OCI-LY7 (cell line): Measurements from ENCODE around the gene ULK4.

Experiments
- EZH2phosphoT487 ChIP-seq: fragments of 200-600 bp; sonication (generic); IDR thresholded peaks from 2 replicates; pipeline ENCODE4 v1.6.1; 2018; ENCODE audit warnings: low read depth, borderline replicate concordance, mild to moderate bottlenecking, mixed run types, antibody characterized with exemption, low read length, moderate library complexity, mixed read lengths
- TF ChIP-seq, protein P1 (sequence below): fragments of 200-600 bp; sonication (generic); conservative IDR thresholded peaks from 2 replicates; pipeline ENCODE4 v1.5.1; 2014; ENCODE audit warnings: mild to moderate bottlenecking, antibody characterized with exemption, low read length, moderate library complexity, mixed read lengths

- TF ChIP-seq, protein P1, sequence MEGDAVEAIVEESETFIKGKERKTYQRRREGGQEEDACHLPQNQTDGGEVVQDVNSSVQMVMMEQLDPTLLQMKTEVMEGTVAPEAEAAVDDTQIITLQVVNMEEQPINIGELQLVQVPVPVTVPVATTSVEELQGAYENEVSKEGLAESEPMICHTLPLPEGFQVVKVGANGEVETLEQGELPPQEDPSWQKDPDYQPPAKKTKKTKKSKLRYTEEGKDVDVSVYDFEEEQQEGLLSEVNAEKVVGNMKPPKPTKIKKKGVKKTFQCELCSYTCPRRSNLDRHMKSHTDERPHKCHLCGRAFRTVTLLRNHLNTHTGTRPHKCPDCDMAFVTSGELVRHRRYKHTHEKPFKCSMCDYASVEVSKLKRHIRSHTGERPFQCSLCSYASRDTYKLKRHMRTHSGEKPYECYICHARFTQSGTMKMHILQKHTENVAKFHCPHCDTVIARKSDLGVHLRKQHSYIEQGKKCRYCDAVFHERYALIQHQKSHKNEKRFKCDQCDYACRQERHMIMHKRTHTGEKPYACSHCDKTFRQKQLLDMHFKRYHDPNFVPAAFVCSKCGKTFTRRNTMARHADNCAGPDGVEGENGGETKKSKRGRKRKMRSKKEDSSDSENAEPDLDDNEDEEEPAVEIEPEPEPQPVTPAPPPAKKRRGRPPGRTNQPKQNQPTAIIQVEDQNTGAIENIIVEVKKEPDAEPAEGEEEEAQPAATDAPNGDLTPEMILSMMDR: no peak
- TF ChIP-seq EZH2phosphoT487: no peak
Observed at GRCh38 chr3:42002790-42003189, 40.9 kb upstream of the ULK4 start.
